CD4-positive, alpha-beta T cell (primary cell): ENCODE results near the gene TMEM115. TPM values are rescaled to one million over a fixed set of nuclear protein-coding genes. Genes with fewer than 3 reads are reported as not detected.

Experiments used
- ATAC-seq: fragments of 200-7000 bp; cut with Tn5 transposase; one replicate; pipeline ENCODE4 v1.10.0; 2022; ENCODE audit warnings: mild to moderate bottlenecking; ENCODE audit not compliant: poor library complexity
- CTCF ChIA-PET: fragments of 350-600 bp; sonication (Branson Sonifier 250); formaldehyde crosslinking; loops from one replicate; lab custom pipeline; 2021; ENCODE audit warnings: antibody characterized with exemption, inconsistent platforms; lab: Charles Lee
- POLR2A ChIA-PET: fragments of 350-600 bp; sonication (Branson Sonifier 250); formaldehyde crosslinking; loops from one replicate; lab custom pipeline; 2021; ENCODE audit warnings: antibody characterized with exemption, inconsistent platforms; lab: Charles Lee
- DNase-seq, 14 experiments: peaks; one replicate each; pipeline ENCODE4 v3.0.0-alpha.2; 2013 to 2020; ENCODE audit warnings: mixed read lengths in 2 of 14
- H3K27ac ChIP-seq, 2 donors: one replicate each; pipeline versions ENCODE4 v1.5.1 to v1.7.0; 2013; ENCODE audit warnings: low read length in 2 of 2, low read depth in 1 of 2, mild to moderate bottlenecking in 1 of 2
- H3K27me3 ChIP-seq, 2 experiments: 1 replicate in 1 of 2; 2 replicates in 1 of 2; pipeline versions ENCODE4 v1.6.1 to v1.7.0; 2013; ENCODE audit warnings: low read length in 2 of 2, control low read depth in 1 of 2, mild to moderate bottlenecking in 1 of 2, moderate library complexity in 1 of 2; ENCODE audit not compliant: insufficient read depth in 2 of 2, control insufficient read depth in 1 of 2
- H3K36me3 ChIP-seq: one replicate; pipeline ENCODE4 v1.6.1; 2013; ENCODE audit warnings: low read length, control low read depth; ENCODE audit not compliant: insufficient read depth
- H3K4me1 ChIP-seq: one replicate; pipeline ENCODE4 v1.6.1; 2013; ENCODE audit warnings: low read length, control low read depth; ENCODE audit not compliant: insufficient read depth
- H3K4me3 ChIP-seq: one replicate; pipeline ENCODE4 v1.5.1; 2013; ENCODE audit warnings: mild to moderate bottlenecking, low read length, moderate library complexity
- H3K9me3 ChIP-seq, 2 experiments: 1 replicate in 1 of 2; 2 replicates in 1 of 2; pipeline versions ENCODE4 v1.6.1 to v1.7.0; 2013; ENCODE audit warnings: low read length in 2 of 2, mild to moderate bottlenecking in 2 of 2, control low read depth in 1 of 2, moderate library complexity in 1 of 2; ENCODE audit not compliant: control insufficient read depth in 1 of 2, insufficient read depth in 1 of 2
- H3K27ac Mint-ChIP-seq: one replicate; pipeline ENCODE4 v1.8.0; 2020; ENCODE audit warnings: mixed read lengths
- H3K27me3 Mint-ChIP-seq: one replicate; pipeline ENCODE4 v1.8.0; 2021; ENCODE audit warnings: mixed read lengths
- H3K36me3 Mint-ChIP-seq: one replicate; pipeline ENCODE4 v1.8.0; 2021; ENCODE audit warnings: low read depth, mixed read lengths
- H3K4me1 Mint-ChIP-seq: one replicate; pipeline ENCODE4 v1.8.0; 2021; ENCODE audit warnings: low read depth, mixed read lengths
- H3K4me3 Mint-ChIP-seq: one replicate; pipeline ENCODE4 v1.8.0; 2020; ENCODE audit warnings: mild to moderate bottlenecking, mixed read lengths
- H3K9me3 Mint-ChIP-seq: one replicate; pipeline ENCODE4 v1.8.0; 2020; ENCODE audit warnings: mixed read lengths
- intact Hi-C, 2 experiments: fragments of 100-400 bp; cut with DNase I in 1 of 2; cut with micrococcal nuclease in 1 of 2; formaldehyde crosslinking; loops; one replicate each; pipeline versions ENCODE4 v1.15.1 to v1.9.0; 2023 to 2025; cut with DNase I, micrococcal nuclease
- total RNA-seq, 174 experiments: library from RNA in 2 of 174; stranded (reverse) in 2 of 174; gene quantifications; one replicate each; pipeline ENCODE4 v1.2.3 and lab custom pipeline; 2021 to 2026
- TF ChIP-seq, protein P1 (sequence below): fragments of 200-600 bp; IDR thresholded peaks from one replicate; pipeline ENCODE4 v1.8.0; 2022; ENCODE audit warnings: antibody characterized with exemption, mild to moderate bottlenecking

Gene TMEM115
- total RNA-seq, 2 experiments from 2014 or later: 19.0 to 19.9 TPM

GRCh38 chr3:50320853-50321335 lies 38.4 kb downstream of the TMEM115 start:
- peak overlapping the region; percentile 96 for H3K4me3 Mint-ChIP-seq
- H3K27ac Mint-ChIP-seq: peak overlapping the region; percentile 86
- Histone ChIP-seq H3K27ac (no peak overlapping the region), H3K27me3 (no peaks in the 10 kb centered on the region), H3K9me3 (no peaks in the 10 kb centered on the region), H3K4me1 (peaks cover 77% of the 10 kb centered on the region), H3K36me3 (peaks cover 5% of the 10 kb centered on the region), H3K4me3 (peak overlapping the region; percentile 68)
- H3K9me3 Mint-ChIP-seq: no peaks in the 10 kb centered on the region
- TF ChIP-seq, protein P1, sequence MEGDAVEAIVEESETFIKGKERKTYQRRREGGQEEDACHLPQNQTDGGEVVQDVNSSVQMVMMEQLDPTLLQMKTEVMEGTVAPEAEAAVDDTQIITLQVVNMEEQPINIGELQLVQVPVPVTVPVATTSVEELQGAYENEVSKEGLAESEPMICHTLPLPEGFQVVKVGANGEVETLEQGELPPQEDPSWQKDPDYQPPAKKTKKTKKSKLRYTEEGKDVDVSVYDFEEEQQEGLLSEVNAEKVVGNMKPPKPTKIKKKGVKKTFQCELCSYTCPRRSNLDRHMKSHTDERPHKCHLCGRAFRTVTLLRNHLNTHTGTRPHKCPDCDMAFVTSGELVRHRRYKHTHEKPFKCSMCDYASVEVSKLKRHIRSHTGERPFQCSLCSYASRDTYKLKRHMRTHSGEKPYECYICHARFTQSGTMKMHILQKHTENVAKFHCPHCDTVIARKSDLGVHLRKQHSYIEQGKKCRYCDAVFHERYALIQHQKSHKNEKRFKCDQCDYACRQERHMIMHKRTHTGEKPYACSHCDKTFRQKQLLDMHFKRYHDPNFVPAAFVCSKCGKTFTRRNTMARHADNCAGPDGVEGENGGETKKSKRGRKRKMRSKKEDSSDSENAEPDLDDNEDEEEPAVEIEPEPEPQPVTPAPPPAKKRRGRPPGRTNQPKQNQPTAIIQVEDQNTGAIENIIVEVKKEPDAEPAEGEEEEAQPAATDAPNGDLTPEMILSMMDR: no peak
- ATAC-seq (peak; percentile 27), DNase-seq (peak in 9 of 14 experiments; percentile 41 to 81 (median 60))
- H3K27me3 Mint-ChIP-seq: no peaks in the 10 kb centered on the region
- intact Hi-C loops: loop anchor here (1.0 to 5.0 kb wide), 4 partner anchors 16 to 129 kb away; partner anchors contain the start of genes HYAL3 (in 2 of the 2), NAA80 (in 2 of the 2) and GNAT1 (in 1 of the 2)
- ChIA-PET CTCF (interaction anchor here (0.6 to 1.3 kb wide), 5 partner anchors 14 to 30 kb away, joined by 3 to 13 read pairs (median 4); partner anchors contain the start of genes CYB561D2, IFRD2 and NPRL2), POLR2A (interaction anchor here (1.0 to 3.6 kb wide), 5 partner anchors 16 to 30 kb away, joined by 4 to 25 read pairs (median 15); partner anchors contain the start of genes CYB561D2, HYAL3, IFRD2 and NAA80)
- H3K4me1 Mint-ChIP-seq: peaks cover 47% of the 10 kb centered on the region
- peaks cover 14% of the 10 kb centered on the region for H3K36me3 Mint-ChIP-seq

DNA sequence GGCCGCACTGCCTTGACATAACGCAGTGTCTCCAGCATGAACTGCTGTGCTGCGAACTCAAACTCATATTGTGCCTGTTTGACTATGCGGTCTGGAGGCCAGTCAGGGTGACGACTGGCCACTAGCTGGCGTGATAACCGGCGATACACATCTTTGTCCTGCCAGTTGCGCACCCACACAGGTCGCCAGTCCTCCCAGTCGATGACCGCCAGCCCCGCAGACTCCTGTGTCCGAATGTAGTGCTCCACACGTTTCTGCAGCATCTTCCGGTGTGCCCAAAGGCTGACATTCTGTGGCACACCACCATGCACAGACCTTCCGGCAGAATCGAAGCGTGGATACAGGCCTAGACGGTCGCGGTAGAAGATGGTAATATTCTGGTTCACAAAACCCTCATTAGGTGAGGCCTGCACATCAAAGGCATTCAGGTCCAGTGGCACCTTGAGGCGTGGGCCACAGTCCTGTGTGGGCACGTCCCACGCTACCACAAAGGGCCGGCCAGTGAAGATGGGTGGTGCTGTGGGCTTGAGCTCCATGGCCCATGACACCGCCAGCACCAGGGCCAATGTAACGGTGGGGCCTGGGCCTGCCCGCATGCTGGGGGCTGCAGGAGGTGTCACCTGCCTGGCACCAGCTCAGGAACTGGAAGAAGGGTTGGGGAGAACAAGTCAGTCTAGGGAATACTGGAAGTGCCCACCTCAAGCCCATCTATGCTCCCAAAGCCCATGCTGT lies 39.3 kb downstream of the TMEM115 start:
- Mint-ChIP-seq H3K27me3 (no peaks in the 10 kb centered on the region), H3K9me3 (no peaks in the 10 kb centered on the region), H3K4me3 (peak overlapping the region; percentile 96), H3K36me3 (peaks cover 9% of the 10 kb centered on the region), H3K4me1 (peaks cover 46% of the 10 kb centered on the region), H3K27ac (peak overlapping the region; percentile 86)
- Histone ChIP-seq H3K36me3 (no peaks in the 10 kb centered on the region), H3K9me3 (no peaks in the 10 kb centered on the region), H3K4me1 (peaks cover 75% of the 10 kb centered on the region), H3K27me3 (no peaks in the 10 kb centered on the region), H3K27ac (no peak overlapping the region), H3K4me3 (peak overlapping the region; percentile 68)
- ChIA-PET POLR2A (interaction anchor here (1.3 to 3.6 kb wide), 3 partner anchors 18 to 31 kb away, joined by 4 to 25 read pairs (median 15); partner anchors contain the start of genes CYB561D2, HYAL3, NAA80 and NPRL2), CTCF (interaction anchor here (0.6 kb wide), 1 partner anchor 43 kb away, joined by 6 read pairs; no protein-coding TSS in a partner anchor)
- intact Hi-C loops: loop anchor here (1.0 to 5.0 kb wide), 4 partner anchors 17 to 128 kb away; partner anchors contain the start of genes GNAT1 (in 1 of the 2), HYAL3 (in 1 of the 2) and NAA80 (in 1 of the 2)
- TF ChIP-seq, protein P1: no peak
- ATAC-seq: no peak
- DNase-seq: peak in 1 of 14 experiments; percentile 25

DNA sequence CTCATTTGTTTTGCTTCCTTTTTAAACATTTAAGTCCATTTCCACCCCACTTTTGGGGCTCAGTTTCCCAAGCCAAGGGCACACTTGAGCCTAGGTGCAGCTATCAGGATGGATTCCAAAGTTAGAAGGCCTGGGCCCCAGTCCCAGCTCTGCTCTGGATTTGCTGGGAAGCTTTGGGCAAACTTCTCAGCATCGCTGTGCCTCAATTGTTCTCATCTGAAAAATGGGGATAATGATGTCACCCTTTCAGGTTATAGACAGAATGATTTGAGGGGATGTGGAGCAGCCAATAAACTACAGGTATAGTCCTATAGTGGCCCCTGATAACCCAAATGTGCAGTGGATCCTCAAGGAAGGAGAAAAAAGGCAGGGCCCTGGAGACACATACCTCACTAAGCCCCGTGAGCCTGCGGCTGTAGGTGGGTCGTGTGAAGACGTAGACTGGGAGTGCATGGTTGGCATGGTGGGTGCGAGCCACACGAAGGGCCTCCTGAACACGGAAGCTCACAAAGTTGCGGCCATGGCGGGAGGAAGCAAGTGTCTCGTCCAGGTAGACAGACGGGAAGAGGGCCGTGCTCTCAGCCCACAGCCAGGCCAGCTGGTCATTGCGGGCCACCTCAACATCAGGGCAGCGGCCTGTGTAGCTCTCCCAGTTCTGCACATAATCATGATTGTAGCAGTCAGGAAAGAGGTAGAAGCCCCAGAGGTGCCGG lies 40.0 kb downstream of the TMEM115 start:
- no peak for ATAC-seq
- no peaks in the 10 kb centered on the region for H3K9me3 ChIP-seq
- H3K4me3 ChIP-seq: no peak overlapping the region
- Mint-ChIP-seq H3K4me1 (peaks cover 40% of the 10 kb centered on the region), H3K36me3 (peaks cover 1% of the 10 kb centered on the region), H3K9me3 (no peaks in the 10 kb centered on the region), H3K27me3 (no peaks in the 10 kb centered on the region), H3K4me3 (peak overlapping the region; percentile 96), H3K27ac (no peak overlapping the region)
- CTCF ChIA-PET: interaction anchor here (0.6 kb wide), 1 partner anchor 42 kb away, joined by 6 read pairs; no protein-coding TSS in a partner anchor
- TF ChIP-seq, protein P1: no peak
- no peak overlapping the region for H3K27ac ChIP-seq
- H3K36me3 ChIP-seq: no peaks in the 10 kb centered on the region
- intact Hi-C loops: loop anchor here in 1 of 2 experiments (1.0 kb wide), 1 partner anchor 17 kb away; no protein-coding TSS in a partner anchor
- H3K27me3 ChIP-seq: no peaks in the 10 kb centered on the region
- POLR2A ChIA-PET: interaction anchor here (0.7 to 2.8 kb wide), 4 partner anchors 18 to 27 kb away, joined by 3 to 25 read pairs (median 12); partner anchors contain the start of genes HYAL3, IFRD2 and NAA80
- peak in 2 of 14 experiments; percentile 2 to 30 for DNase-seq
- H3K4me1 ChIP-seq: peaks cover 73% of the 10 kb centered on the region
